Spleen (tissue), 11 donors: Measurements from ENCODE around the gene TUBA3D. TPM values are rescaled to one million over a fixed set of nuclear protein-coding genes. Genes with fewer than 3 reads are reported as not detected.
"Not testable (repeated sequence)": the region's sequence is repeated elsewhere in the genome, so short reads cannot be mapped to it uniquely, and the experiment has no call there.

Experiments used
- DNase-seq: peaks from one replicate; pipeline ENCODE4 v3.0.0-alpha.2; 2020
- H3K27ac ChIP-seq, 8 donors: fragments of 200-600 bp; sonication (generic) in 7 of 8; 1 replicate in 4 of 8; 2 replicates in 4 of 8; pipeline versions ENCODE4 v1.5.0 to v1.8.0; 2016 to 2021; ENCODE audit warnings: inconsistent platforms in 4 of 8, mild to moderate bottlenecking in 4 of 8, moderate library complexity in 1 of 8
- H3K27me3 ChIP-seq, 7 donors: fragments of 200-600 bp; sonication (generic) in 6 of 7; replicated peaks in 1 of 7; 1 replicate in 4 of 7; 2 replicates in 3 of 7; pipeline versions ENCODE4 v1.5.0 to v1.8.0; 2016 to 2021; ENCODE audit warnings: inconsistent platforms in 3 of 7, mild to moderate bottlenecking in 1 of 7
- H3K36me3 ChIP-seq, 6 donors: fragments of 200-600 bp; sonication (generic) in 5 of 6; 1 replicate in 4 of 6; 2 replicates in 2 of 6; pipeline versions ENCODE4 v1.5.0 to v1.8.0; 2016 to 2021; ENCODE audit warnings: inconsistent platforms in 2 of 6
- H3K4me1 ChIP-seq, 6 donors: fragments of 200-600 bp; sonication (generic) in 5 of 6; 1 replicate in 3 of 6; 2 replicates in 3 of 6; pipeline versions ENCODE4 v1.5.0 to v1.8.0; 2016 to 2021; ENCODE audit warnings: inconsistent platforms in 3 of 6
- H3K4me3 ChIP-seq, 8 donors: fragments of 200-600 bp; sonication (generic) in 7 of 8; 1 replicate in 4 of 8; 2 replicates in 4 of 8; pipeline versions ENCODE4 v1.5.0 to v1.8.0; 2016 to 2021; ENCODE audit warnings: inconsistent platforms in 4 of 8, mild to moderate bottlenecking in 4 of 8, moderate library complexity in 2 of 8
- H3K9me3 ChIP-seq, 8 donors: fragments of 200-600 bp; sonication (generic) in 7 of 8; 1 replicate in 4 of 8; 2 replicates in 4 of 8; pipeline versions ENCODE4 v1.5.0 to v1.8.0; 2016 to 2021; ENCODE audit warnings: inconsistent platforms in 4 of 8
- POLR2AphosphoS5 ChIP-seq, 3 donors: sonication (generic); formaldehyde crosslinking; IDR thresholded peaks; one replicate each; pipeline ENCODE4 v1.5.1; 2017; ENCODE audit warnings: antibody characterized with exemption in 3 of 3
- WGBS, 5 donors: extraction: QIAGEN DNeasy Blood & Tissue Kit in 3 of 5; methylation state at CpG; one replicate each; pipeline versions ENCODE4 v1.1.5 to v1.1.7; 2013 to 2018; 5-methylcytosine and 5-hydroxymethylcytosine counted together
- intact Hi-C: fragments of 100-400 bp; cut with DNase I; formaldehyde crosslinking; loops from one replicate; pipeline ENCODE4 v1.15.0; 2023; ENCODE audit warnings: low total_unique reads
- polyA plus RNA-seq, 3 donors: library from polyadenylated mRNA; stranded (reverse); fragments of 200-250 nt; gene quantifications; one replicate each; pipeline ENCODE4 v1.2.1, GENCODE V29; 2013
- total RNA-seq, 7 donors: library from RNA; depleted of rRNA in 3 of 7; stranded (reverse); fragments of >200 nt in 3 of 7; fragmentation: NEBNext Ultra II Directional in 4 of 7; extraction: Animal tissue kit (Norgen Biotek cat#: 25700) in 4 of 7; gene quantifications; one replicate each; pipeline versions ENCODE4 v1.1.0 to v1.2.1, GENCODE V29; 2016 to 2021
- donor health status: healthy with polysubstance abuse.
- donor health status: DM: no; HTN: no; CAD: no; lungs with moderate emphysema.
- donor health status: DM: no; HTN: no; CAD: no.
- donor health status: Bipolar disorder and iron deficiency.
- donor health status: healthy.
- donor health status: DM: no; HTN: no; CAD: no.
- donor health status: DM: yes; HTN: yes; CAD: no.

The TUBA3D gene
- total and polyA plus RNA-seq, 10 donors: 0.10 to 0.86 TPM; not detected in 8

DNA sequence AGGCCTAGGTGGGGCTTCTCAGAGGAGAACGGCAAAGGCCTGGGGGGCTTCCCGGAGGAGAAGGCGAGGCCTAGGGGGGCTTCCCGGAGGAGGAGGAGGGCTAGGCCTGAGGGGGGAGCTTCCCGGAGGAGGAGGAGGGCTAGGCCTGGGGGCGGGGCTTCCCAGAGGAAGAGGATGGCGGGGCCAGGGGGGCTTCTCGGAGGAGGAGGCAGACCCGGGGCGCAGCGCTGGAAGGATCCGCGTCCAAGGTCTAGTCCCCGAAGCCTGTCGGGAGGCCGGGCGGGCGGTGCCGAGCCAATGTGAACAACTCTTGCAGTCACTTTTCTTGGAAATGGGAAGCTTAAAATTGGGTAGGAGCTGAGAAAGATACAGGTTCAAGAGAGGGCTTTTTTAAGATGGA is 30.0 kb upstream of the TUBA3D start:
- Histone ChIP-seq H3K36me3 (no peaks in the 10 kb centered on the region), H3K27ac (no peak overlapping the region), H3K4me3 (no peak overlapping the region), H3K9me3 (no peaks in the 10 kb centered on the region), H3K4me1 (no peaks in the 10 kb centered on the region), H3K27me3 (peaks cover 0 to 4% (median 0%) of the 10 kb centered on the region in 7 donors)
- no peak for DNase-seq
- WGBS, 5 donors: 86 to 94% (median 91%) methylated on average over 14 to 19 of the region's 19 CpGs
- intact Hi-C loops: no loop called here
- no peak for TF ChIP-seq POLR2AphosphoS5 (IDR thresholded peaks at IDR 0.05)

DNA sequence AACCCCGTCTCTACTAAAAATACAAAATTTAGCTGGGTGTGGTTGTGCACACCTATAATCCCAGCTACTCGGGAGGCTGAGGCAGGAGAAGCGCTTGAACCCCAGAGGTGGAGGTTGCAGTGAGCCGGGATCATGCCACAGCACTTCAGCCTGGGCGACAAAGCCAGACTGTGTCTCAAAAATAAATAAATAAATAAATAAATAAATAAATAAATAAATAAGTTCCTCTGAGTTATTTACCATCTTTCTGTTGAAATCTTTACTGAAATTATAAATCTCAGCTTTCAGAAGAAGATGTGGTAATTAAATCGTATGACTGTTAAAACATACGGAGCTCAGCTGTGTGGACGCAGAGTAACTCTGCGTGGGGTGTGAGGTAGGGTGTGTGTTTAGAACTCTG is 27.9 kb upstream of the TUBA3D start:
- H3K36me3 ChIP-seq, DNase-seq, H3K9me3 ChIP-seq, H3K4me3 ChIP-seq, H3K27me3 ChIP-seq, intact Hi-C loops, H3K4me1 ChIP-seq, H3K27ac ChIP-seq: not testable (repeated sequence)
- 83 to 93% (median 88%) methylated on average over 3 to 9 of the region's 9 CpGs for WGBS, 5 donors

DNA sequence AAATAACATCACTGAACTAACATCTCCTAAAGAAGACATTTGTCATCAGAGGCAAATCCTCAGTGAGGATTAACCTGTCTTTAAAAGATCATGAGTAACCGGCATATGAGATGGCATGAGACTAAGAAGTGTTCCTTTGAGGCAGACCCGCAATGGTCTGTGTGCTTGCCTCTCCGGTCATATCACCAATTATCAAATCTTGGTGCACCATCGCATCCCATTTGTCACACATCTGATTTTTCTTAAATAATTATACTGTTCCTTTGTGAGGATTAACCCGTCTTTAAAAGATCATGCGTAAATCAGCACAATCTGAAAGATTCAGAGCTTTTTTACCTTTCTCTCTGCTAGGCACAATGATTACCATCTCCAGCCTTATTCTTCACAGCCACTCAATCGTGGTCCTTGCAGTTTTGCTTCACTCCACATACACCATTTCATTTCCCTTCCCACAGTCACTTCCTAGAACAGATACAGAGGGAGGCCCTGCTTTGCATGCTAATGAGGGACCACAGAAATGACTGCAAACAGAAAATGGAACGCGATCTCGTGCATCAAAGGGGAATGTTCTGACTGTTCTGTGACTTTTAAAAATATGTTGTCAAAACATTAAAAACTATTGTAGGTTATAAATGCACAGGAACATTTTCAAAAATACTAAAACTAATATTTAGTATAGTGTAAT is 24.5 kb upstream of the TUBA3D start:
- peaks cover 0 to 12% (median 0%) of the 10 kb centered on the region in 7 donors for H3K27me3 ChIP-seq
- H3K9me3 ChIP-seq, H3K4me3 ChIP-seq, H3K4me1 ChIP-seq, intact Hi-C loops, DNase-seq, H3K27ac ChIP-seq, H3K36me3 ChIP-seq: not testable (repeated sequence)
- WGBS, 5 donors: 51 to 69% (median 55%) methylated on average over 7 to 10 of the region's 10 CpGs

DNA sequence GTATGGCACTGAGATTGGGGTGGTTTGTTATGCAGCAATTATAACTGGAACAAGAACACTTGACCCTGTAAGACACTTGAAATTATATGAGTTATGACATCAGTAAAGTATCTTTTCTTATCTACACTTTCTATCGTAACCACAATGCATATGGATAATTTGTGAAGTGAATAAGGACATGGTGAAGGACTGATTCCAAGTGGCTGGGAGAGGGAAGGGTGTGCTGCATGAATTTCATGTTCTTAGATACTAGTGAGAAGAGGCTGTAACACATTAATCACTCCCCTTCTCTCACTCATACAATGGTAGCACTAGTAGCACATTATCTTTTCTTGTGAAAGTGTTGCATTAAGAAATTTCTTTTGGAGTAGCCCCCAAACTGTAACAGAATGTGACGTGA is 21.0 kb upstream of the TUBA3D start:
- H3K36me3 ChIP-seq, intact Hi-C loops: not testable (repeated sequence)

DNA sequence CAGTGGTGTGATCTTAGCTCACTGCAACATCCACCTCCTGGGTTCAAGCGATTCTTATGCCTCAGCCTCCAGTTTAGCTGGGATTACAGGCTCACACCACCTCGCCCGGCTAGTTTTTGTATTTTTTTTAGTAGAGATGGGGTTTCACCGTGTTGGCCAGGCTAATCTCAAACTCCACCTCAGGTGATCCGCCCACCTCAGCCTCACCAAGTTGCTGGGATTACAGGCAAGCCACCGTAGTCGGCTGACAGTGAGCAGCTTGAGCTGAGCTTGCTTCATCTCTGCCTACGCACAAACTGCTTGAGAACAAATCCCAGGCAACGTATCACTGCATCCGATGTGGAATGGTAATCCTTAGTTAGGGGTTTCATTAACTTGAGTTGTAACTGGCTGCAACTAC is 8.2 kb upstream of the TUBA3D start:
- H3K27me3 ChIP-seq, H3K4me3 ChIP-seq, intact Hi-C loops, H3K36me3 ChIP-seq, H3K9me3 ChIP-seq, H3K4me1 ChIP-seq, H3K27ac ChIP-seq: not testable (repeated sequence)
- peak; percentile 5 for DNase-seq
- WGBS, 5 donors: 89 to 95% (median 94%) methylated on average over 10 of the region's 10 CpGs

More for the DNA sequence above, 21.0 kb upstream of the TUBA3D start:
- H3K27me3 ChIP-seq: peaks cover 0 to 32% (median 3%) of the 10 kb centered on the region in 7 donors
- not testable (repeated sequence) for DNase-seq, H3K4me1 ChIP-seq, H3K4me3 ChIP-seq, H3K9me3 ChIP-seq, H3K27ac ChIP-seq
- WGBS, 5 donors: 65 to 88% (median 75%) methylated on average over 1 to 2 of the region's 2 CpGs

DNA sequence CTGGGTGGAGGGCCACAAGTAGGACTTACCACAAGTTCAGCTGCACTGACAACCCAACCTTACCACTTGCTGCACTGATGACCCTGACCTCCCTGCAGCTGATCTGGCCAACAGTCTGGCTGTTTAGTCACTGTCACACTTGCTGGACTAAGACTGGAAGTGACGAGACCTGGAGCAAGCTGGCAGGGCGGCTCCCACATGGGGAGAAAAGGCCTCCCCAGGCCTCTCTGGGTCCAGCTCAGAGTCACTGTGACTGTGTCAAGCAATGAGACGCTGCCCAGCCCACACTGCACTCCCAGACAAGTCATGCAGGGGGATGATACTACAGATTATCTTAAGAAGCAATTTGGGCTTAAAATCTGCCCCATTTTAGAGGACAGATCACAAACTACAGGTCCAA is 5.0 kb upstream of the TUBA3D start:
- intact Hi-C loops, H3K27ac ChIP-seq, H3K27me3 ChIP-seq, H3K4me1 ChIP-seq, H3K9me3 ChIP-seq, H3K4me3 ChIP-seq: not testable (repeated sequence)
- peak; percentile 39 for DNase-seq
- H3K36me3 ChIP-seq: peaks cover 0 to 11% (median 0%) of the 10 kb centered on the region in 6 donors
- 89 to 100% (median 94%) methylated on average over 1 to 3 of the region's 3 CpGs for WGBS, 5 donors

DNA sequence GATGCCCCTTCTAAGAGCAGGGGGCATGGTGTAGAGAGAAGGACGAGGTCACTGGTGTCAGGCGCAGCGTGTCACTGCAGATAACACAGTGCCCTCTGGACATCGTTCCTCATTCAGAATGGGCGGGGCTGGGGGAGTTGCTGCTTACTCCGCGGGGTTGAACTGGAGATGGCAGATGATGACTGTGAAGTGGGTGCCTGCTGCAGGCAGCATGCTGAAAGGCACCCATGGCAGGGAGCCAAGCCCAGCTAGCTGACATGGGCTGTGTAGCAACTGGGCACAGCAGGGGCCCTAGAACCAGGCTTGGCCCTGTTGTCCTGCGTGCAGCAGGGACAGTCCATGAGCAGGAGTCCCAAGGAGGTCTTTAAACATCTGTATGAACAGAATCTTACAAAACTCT is 4.3 kb upstream of the TUBA3D start:
- 78 to 100% (median 91%) methylated on average over 1 to 5 of the region's 8 CpGs for WGBS, 5 donors
- H3K9me3 ChIP-seq, H3K27ac ChIP-seq, intact Hi-C loops, H3K4me1 ChIP-seq, H3K4me3 ChIP-seq, H3K27me3 ChIP-seq: not testable (repeated sequence)
- H3K36me3 ChIP-seq: peaks cover 0 to 11% (median 0%) of the 10 kb centered on the region in 6 donors
- peak; percentile 42 for DNase-seq

DNA sequence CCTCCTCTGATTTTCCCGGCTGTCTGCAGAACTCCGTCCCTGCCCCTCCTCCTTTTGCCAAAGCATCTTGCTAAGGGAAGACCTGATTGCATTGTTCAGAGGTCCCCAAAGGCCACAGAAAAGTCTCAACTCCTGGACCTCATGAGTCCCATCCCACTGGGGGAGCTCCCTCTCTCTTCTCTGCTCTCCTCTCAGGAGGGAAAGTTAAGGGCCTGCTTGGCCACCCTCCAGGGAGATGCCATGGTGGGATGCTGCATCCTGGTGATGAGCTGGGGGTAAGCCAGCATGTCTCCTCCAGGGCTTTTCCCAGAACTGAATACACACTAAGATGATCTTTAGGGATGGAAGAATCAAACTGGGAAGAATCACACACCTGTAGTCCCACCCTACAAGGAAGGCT is 2.7 kb upstream of the TUBA3D start:
- intact Hi-C loops, H3K27ac ChIP-seq, H3K9me3 ChIP-seq, H3K27me3 ChIP-seq, H3K4me1 ChIP-seq, H3K4me3 ChIP-seq: not testable (repeated sequence)
- 88 to 100% (median 100%) methylated on average over 2 of the region's 2 CpGs for WGBS, 5 donors
- H3K36me3 ChIP-seq: peaks cover 0 to 11% (median 0%) of the 10 kb centered on the region in 6 donors
- peak; percentile 41 for DNase-seq

DNA sequence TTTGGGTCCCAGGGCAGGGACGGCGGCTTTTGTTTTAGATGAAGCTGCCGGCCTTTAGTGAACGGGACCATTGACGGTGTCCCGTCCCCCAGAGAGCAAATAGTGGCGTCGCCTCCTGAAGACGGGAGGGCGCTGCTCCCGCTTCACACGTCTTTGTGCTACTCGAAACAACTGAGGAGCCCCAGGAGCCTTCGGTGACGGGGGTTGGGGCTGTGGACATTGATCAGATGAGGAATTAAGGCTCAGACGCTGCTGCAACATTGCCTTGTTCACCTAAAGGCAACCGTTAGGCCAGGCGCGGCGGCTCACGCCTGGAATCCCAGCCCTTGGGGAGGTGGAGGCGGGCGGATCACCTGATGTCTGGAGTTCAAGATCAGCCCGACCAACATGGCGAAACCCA is 444 bp downstream of the TUBA3D start:
- WGBS, 5 donors: 96 to 99% (median 97%) methylated on average over 23 to 25 of the region's 25 CpGs
- DNase-seq: peak; percentile 63
- peaks cover 0 to 15% (median 0%) of the 10 kb centered on the region in 6 donors for H3K36me3 ChIP-seq
- H3K27ac ChIP-seq, H3K4me1 ChIP-seq, H3K4me3 ChIP-seq, H3K9me3 ChIP-seq, H3K27me3 ChIP-seq, intact Hi-C loops: not testable (repeated sequence)

DNA sequence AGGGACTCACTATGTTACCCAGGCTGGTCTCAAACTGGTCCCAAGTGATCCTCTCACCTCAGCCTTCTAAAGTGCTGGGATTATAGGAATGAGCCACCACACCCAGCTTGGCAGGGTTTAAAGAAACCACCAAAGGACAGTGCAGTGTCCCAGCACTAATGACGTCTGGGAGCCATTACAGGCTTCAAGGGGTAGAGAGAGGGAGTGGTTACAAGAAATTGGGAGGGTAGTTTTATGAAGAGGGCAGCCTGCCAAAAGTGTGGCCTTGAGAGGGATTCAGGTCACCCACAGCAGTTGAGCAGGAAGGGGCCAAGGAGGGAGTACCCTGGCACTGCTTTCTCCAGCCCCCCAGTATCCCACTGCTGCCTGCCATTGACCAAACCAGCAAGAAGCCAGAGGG is 1.3 kb downstream of the TUBA3D start:
- H3K4me1 ChIP-seq, H3K36me3 ChIP-seq, intact Hi-C loops, H3K27ac ChIP-seq, H3K27me3 ChIP-seq, H3K4me3 ChIP-seq, H3K9me3 ChIP-seq: not testable (repeated sequence)
- peak; percentile 27 for DNase-seq
- WGBS, 5 donors: 62 to 82% (median 70%) methylated on average over 1 of the region's 1 CpG

DNA sequence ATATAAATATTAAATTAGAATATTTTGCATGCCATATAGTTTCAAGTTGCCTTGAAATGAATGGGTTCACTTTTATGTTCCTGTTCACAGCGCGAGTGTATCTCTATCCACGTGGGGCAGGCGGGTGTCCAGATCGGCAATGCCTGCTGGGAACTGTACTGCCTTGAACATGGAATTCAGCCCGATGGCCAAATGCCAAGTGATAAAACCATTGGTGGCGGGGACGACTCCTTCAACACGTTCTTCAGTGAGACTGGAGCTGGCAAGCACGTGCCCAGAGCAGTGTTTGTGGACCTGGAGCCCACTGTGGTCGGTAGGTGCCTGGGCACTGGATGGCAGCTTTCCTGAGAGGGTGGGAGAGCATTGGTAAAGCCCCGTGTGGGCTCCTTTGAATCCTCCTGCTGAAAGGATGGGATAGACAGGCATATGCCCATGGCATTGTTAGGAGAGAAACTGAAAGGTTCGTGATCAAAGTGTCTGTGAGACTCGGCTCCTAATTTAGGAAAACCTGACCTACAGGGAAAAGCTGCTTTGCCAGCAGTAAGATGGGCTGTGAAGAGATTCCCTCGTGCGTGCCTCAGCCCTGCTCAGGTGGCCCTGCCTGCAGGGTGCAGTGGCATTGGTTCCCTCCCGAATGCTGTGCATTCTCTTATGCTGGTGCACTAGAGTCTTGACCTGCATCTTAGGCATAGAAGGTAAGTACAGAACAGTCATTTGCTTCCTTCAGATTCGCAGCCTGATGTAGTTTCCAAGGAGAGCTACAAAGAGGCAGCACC is 2.3 kb downstream of the TUBA3D start:
- H3K4me3 ChIP-seq, H3K27me3 ChIP-seq, H3K4me1 ChIP-seq, H3K27ac ChIP-seq, H3K9me3 ChIP-seq, intact Hi-C loops: not testable (repeated sequence)
- peak; percentile 24 for DNase-seq
- 93 to 96% (median 95%) methylated on average over 10 to 16 of the region's 18 CpGs for WGBS, 5 donors
- H3K36me3 ChIP-seq: peaks cover 0 to 20% (median 0%) of the 10 kb centered on the region in 6 donors
